Calu3 (cell line): ENCODE data around the gene SEPTIN5. TPM values are rescaled to one million over a fixed set of nuclear protein-coding genes. Genes with fewer than 3 reads are reported as not detected.

ENCODE experiments used
- BruUV-seq: library from RNA; stranded (reverse); fragments of 400-500 nt; replicated peaks from 2 replicates; lab custom pipeline; 2021; lab: Mats Ljungman, UMichigan
- CTCF ChIA-PET: fragments of 300-600 bp; sonication (Branson Sonifier 250); formaldehyde crosslinking; loops from one replicate; lab custom pipeline; 2022; ENCODE audit warnings: antibody characterized with exemption; lab: Charles Lee
- DNase-seq: peaks from one replicate; pipeline ENCODE4 v3.0.0; 2022
- H3K27ac Mint-ChIP-seq: one replicate; pipeline ENCODE4 v1.8.0; 2022; ENCODE audit warnings: mixed read lengths; ENCODE audit not compliant: unreplicated experiment
- H3K27me3 Mint-ChIP-seq: one replicate; pipeline ENCODE4 v1.8.0; 2022; ENCODE audit warnings: mixed read lengths; ENCODE audit not compliant: unreplicated experiment
- H3K36me3 Mint-ChIP-seq: one replicate; pipeline ENCODE4 v1.8.0; 2022; ENCODE audit warnings: mild to moderate bottlenecking, moderate library complexity, mixed read lengths; ENCODE audit not compliant: insufficient read depth, unreplicated experiment
- H3K4me1 Mint-ChIP-seq: one replicate; pipeline ENCODE4 v1.8.0; 2022; ENCODE audit warnings: mild to moderate bottlenecking, low read depth, mixed read lengths; ENCODE audit not compliant: unreplicated experiment
- H3K4me3 Mint-ChIP-seq: one replicate; pipeline ENCODE4 v1.8.0; 2022; ENCODE audit warnings: mild to moderate bottlenecking, low read depth, moderate library complexity, mixed read lengths; ENCODE audit not compliant: unreplicated experiment
- H3K9me3 Mint-ChIP-seq: one replicate; pipeline ENCODE4 v1.8.0; 2022; ENCODE audit warnings: low read depth, mixed read lengths; ENCODE audit not compliant: unreplicated experiment
- CTCF ChIP-seq: fragments of 200-600 bp; IDR thresholded peaks from one replicate; pipeline ENCODE4 v1.8.0; 2022; ENCODE audit warnings: antibody characterized with exemption; ENCODE audit not compliant: unreplicated experiment
- intact Hi-C: fragments of 100-400 bp; cut with micrococcal nuclease; formaldehyde crosslinking; loops from one replicate; pipeline ENCODE4 v1.10.0; 2022; ENCODE audit not compliant: unreplicated experiment
- total RNA-seq: library from RNA; stranded (reverse); gene quantifications from 2 replicates; pipeline ENCODE4 v1.2.3, GENCODE V29; 2022

Gene SEPTIN5
- total RNA-seq, 1 experiment from 2014 or later: 3.3 TPM

- DNase-seq: no peak
- no peaks in the 10 kb centered on the region for H3K36me3 Mint-ChIP-seq
- peaks cover 43% of the 10 kb centered on the region for H3K27me3 Mint-ChIP-seq
- H3K4me1 Mint-ChIP-seq: no peaks in the 10 kb centered on the region
- no peak overlapping the region for H3K27ac Mint-ChIP-seq
- CTCF ChIA-PET: no interaction called here
- BruUV-seq: no TSS peak
- no peak overlapping the region for H3K4me3 Mint-ChIP-seq
- TF ChIP-seq CTCF: no peak
- H3K9me3 Mint-ChIP-seq: no peaks in the 10 kb centered on the region
- intact Hi-C loops: no loop called here
These were observed 47.4 kb upstream of the SEPTIN5 start for GRCh38 chr22:19666673-19667593.

GRCh38 chr22:19667872-19668740 lies 46.2 kb upstream of the SEPTIN5 start:
- H3K4me1 Mint-ChIP-seq: no peaks in the 10 kb centered on the region

GRCh38 chr22:19668748-19669147 lies 45.6 kb upstream of the SEPTIN5 start:
- no peaks in the 10 kb centered on the region for H3K4me1 Mint-ChIP-seq
- intact Hi-C loops: no loop called here
- BruUV-seq: no TSS peak
- no peak for DNase-seq
- TF ChIP-seq CTCF: no peak
- H3K27ac Mint-ChIP-seq: no peak overlapping the region
- H3K27me3 Mint-ChIP-seq: peaks cover 61% of the 10 kb centered on the region
- no peaks in the 10 kb centered on the region for H3K9me3 Mint-ChIP-seq
- no peaks in the 10 kb centered on the region for H3K36me3 Mint-ChIP-seq
- CTCF ChIA-PET: no interaction called here
- H3K4me3 Mint-ChIP-seq: no peak overlapping the region

More at GRCh38 chr22:19667872-19668740, 46.2 kb upstream of the SEPTIN5 start:
- peaks cover 55% of the 10 kb centered on the region for H3K27me3 Mint-ChIP-seq
- no peaks in the 10 kb centered on the region for H3K9me3 Mint-ChIP-seq
- DNase-seq: no peak
- BruUV-seq: no TSS peak
- TF ChIP-seq CTCF: no peak
- intact Hi-C loops: no loop called here
- CTCF ChIA-PET: no interaction called here
- no peak overlapping the region for H3K27ac Mint-ChIP-seq
- no peaks in the 10 kb centered on the region for H3K36me3 Mint-ChIP-seq
- H3K4me3 Mint-ChIP-seq: no peak overlapping the region

DNA sequence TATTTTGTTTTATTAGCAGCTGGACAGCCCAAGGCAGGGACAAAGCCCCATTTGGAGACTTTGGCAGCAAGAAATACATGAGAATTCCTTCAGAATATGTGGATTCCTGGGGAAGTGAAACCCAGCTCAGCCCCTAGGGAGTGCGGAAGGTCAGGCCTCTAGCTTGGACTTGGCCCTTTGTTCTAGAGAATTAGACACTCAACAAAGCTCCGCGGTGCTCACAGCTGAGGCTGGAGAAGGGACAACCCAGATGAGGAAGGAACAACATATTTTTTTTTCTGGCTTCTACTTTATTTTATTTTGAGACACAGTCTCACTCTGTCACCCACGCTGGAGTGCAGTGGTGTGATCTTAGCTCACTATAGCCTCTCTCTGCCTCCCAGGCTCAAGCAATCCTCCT lies 44.7 kb upstream of the SEPTIN5 start:
- no peak for TF ChIP-seq CTCF

More for the DNA sequence above, 44.7 kb upstream of the SEPTIN5 start:
- Mint-ChIP-seq H3K4me3 (no peak overlapping the region), H3K4me1 (no peaks in the 10 kb centered on the region), H3K27ac (no peak overlapping the region), H3K9me3 (no peaks in the 10 kb centered on the region), H3K27me3 (peaks cover 69% of the 10 kb centered on the region), H3K36me3 (no peaks in the 10 kb centered on the region)
- DNase-seq: no peak
- CTCF ChIA-PET: no interaction called here
- no TSS peak for BruUV-seq
- intact Hi-C loops: no loop called here
